Esophagus muscularis mucosa (tissue), 3 donors: ENCODE results near the gene PIP4P1.

Experiments
- POLR2A ChIP-seq: fragments of 450-650 bp; IDR thresholded peaks from one replicate; pipeline ENCODE4 v1.6.1; 2017; ENCODE audit warnings: antibody characterized with exemption, moderate library complexity, mild to moderate bottlenecking, low read depth
- POLR2AphosphoS5 ChIP-seq, 2 donors: sonication (generic); formaldehyde crosslinking; IDR thresholded peaks; one replicate each; pipeline ENCODE4 v1.6.1; 2017; ENCODE audit warnings: antibody characterized with exemption in 2 of 2
- TF ChIP-seq, protein P1 (sequence below), 3 experiments: fragments of 200-600 bp in 2 of 3; fragments of 450-650 bp in 1 of 3; sonication (generic) in 2 of 3; IDR thresholded peaks; one replicate each; pipeline ENCODE4 v1.5.1; 2017 to 2019; ENCODE audit warnings: antibody characterized with exemption in 3 of 3, mild to moderate bottlenecking in 2 of 3, moderate library complexity in 1 of 3

DNA sequence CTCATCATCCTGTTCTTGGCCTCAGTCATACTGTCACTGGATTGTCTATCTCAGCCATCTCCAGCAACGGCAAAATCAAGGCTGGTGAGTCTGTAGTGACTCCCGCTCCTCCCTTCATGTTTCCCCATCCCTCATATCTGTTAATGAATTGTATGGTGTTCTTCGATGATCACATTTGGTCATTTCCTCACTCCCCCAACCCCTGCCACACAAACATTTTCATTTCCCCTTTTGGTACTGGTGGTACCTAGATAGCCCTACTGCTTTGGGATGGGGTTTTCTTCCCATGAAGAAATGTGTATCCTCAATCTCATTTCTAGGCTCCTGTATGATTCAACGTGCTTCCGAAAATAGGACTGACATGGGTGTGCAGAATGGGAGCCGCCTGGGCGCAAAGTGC, 22.6 kb downstream of the PIP4P1 start:
- TF ChIP-seq, protein P1, sequence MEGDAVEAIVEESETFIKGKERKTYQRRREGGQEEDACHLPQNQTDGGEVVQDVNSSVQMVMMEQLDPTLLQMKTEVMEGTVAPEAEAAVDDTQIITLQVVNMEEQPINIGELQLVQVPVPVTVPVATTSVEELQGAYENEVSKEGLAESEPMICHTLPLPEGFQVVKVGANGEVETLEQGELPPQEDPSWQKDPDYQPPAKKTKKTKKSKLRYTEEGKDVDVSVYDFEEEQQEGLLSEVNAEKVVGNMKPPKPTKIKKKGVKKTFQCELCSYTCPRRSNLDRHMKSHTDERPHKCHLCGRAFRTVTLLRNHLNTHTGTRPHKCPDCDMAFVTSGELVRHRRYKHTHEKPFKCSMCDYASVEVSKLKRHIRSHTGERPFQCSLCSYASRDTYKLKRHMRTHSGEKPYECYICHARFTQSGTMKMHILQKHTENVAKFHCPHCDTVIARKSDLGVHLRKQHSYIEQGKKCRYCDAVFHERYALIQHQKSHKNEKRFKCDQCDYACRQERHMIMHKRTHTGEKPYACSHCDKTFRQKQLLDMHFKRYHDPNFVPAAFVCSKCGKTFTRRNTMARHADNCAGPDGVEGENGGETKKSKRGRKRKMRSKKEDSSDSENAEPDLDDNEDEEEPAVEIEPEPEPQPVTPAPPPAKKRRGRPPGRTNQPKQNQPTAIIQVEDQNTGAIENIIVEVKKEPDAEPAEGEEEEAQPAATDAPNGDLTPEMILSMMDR (IDR thresholded peaks at IDR 0.05), result no peak
- TF ChIP-seq POLR2AphosphoS5 (IDR thresholded peaks at IDR 0.05) (no peak), POLR2A (no peak)
